GM23248 (cell line): ENCODE results near the gene TM9SF3. TPM values are rescaled to one million over a fixed set of nuclear protein-coding genes. Genes with fewer than 3 reads are reported as not detected.

Source experiments
- DNase-seq: peaks from one replicate; pipeline ENCODE4 v3.0.0-alpha.2; 2015
- H2AFZ ChIP-seq: fragments of 200-600 bp; sonication (generic); 2 replicates; pipeline ENCODE4 v1.6.1; 2016; ENCODE audit warnings: antibody characterized with exemption
- H3F3A ChIP-seq: fragments of 200-600 bp; sonication (generic); 2 replicates; pipeline ENCODE4 v1.6.1; 2016; ENCODE audit warnings: mild to moderate bottlenecking, antibody characterized with exemption, mixed run types; ENCODE audit not compliant: insufficient read depth
- H3K27ac ChIP-seq: fragments of 200-600 bp; sonication (generic); 2 replicates; pipeline ENCODE4 v1.5.1; 2016; ENCODE audit warnings: mild to moderate bottlenecking
- H3K27me3 ChIP-seq: fragments of 200-600 bp; sonication (generic); replicated peaks from 2 replicates; pipeline ENCODE4 v1.6.1; 2016; ENCODE audit warnings: mild to moderate bottlenecking; ENCODE audit not compliant: insufficient read depth
- H3K36me3 ChIP-seq: fragments of 200-600 bp; sonication (generic); 2 replicates; pipeline ENCODE4 v1.6.1; 2016; ENCODE audit warnings: low read depth, mild to moderate bottlenecking
- H3K4me1 ChIP-seq: fragments of 200-600 bp; sonication (generic); 2 replicates; pipeline ENCODE4 v1.6.1; 2016; ENCODE audit warnings: mild to moderate bottlenecking; ENCODE audit not compliant: insufficient read depth
- H3K4me2 ChIP-seq: fragments of 200-600 bp; sonication (generic); one replicate; pipeline ENCODE4 v1.6.1; 2016; ENCODE audit warnings: mild to moderate bottlenecking; ENCODE audit not compliant: unreplicated experiment
- H3K4me3 ChIP-seq: fragments of 200-600 bp; sonication (generic); 2 replicates; pipeline ENCODE4 v1.5.1; 2016; ENCODE audit warnings: mild to moderate bottlenecking
- H3K79me2 ChIP-seq: fragments of 200-600 bp; sonication (generic); 2 replicates; pipeline ENCODE4 v1.6.1; 2016; ENCODE audit warnings: mild to moderate bottlenecking; ENCODE audit not compliant: insufficient read depth
- H3K9ac ChIP-seq: fragments of 200-600 bp; sonication (generic); 2 replicates; pipeline ENCODE4 v1.6.1; 2016; ENCODE audit warnings: mild to moderate bottlenecking
- H3K9me2 ChIP-seq: fragments of 200-600 bp; sonication (generic); 2 replicates; pipeline ENCODE4 v1.6.1; 2016; ENCODE audit warnings: mixed run types, mild to moderate bottlenecking, moderate library complexity; ENCODE audit not compliant: insufficient read depth
- H3K9me3 ChIP-seq: fragments of 200-600 bp; sonication (generic); one replicate; pipeline ENCODE4 v1.6.1; 2017; ENCODE audit warnings: low read depth
- H4K20me1 ChIP-seq: fragments of 200-600 bp; sonication (generic); 2 replicates; pipeline ENCODE4 v1.6.0; 2016; ENCODE audit not compliant: insufficient read depth
- EZH2 ChIP-seq: fragments of 200-600 bp; sonication (generic); IDR thresholded peaks from 2 replicates; pipeline ENCODE4 v1.6.1; 2018; ENCODE audit warnings: antibody characterized with exemption, mild to moderate bottlenecking; ENCODE audit not compliant: insufficient read depth, poor library complexity, severe bottlenecking
- EZH2phosphoT487 ChIP-seq: fragments of 200-600 bp; sonication (generic); IDR thresholded peaks from 2 replicates; pipeline ENCODE4 v1.6.1; 2018; ENCODE audit warnings: antibody characterized with exemption, moderate library complexity, mild to moderate bottlenecking, low read depth; ENCODE audit not compliant: insufficient read depth
- WGBS, 2 experiments: methylation state at CpG; one replicate each; pipeline ENCODE4 v1.1.6; 2015 to 2017; ENCODE audit warnings: low lambda C conversion rate in 2 of 2, low coverage in 1 of 2; ENCODE audit errors: missing lambda C conversion rate in 2 of 2; 5-methylcytosine and 5-hydroxymethylcytosine counted together
- in situ Hi-C: fragments of 300-500 bp; cut with MboI; formaldehyde crosslinking; loops from 2 replicates; pipeline ENCODE4 v1.15.0; 2020
- polyA plus RNA-seq: library from polyadenylated mRNA; unstranded; fragments of >200 nt; fragmentation: Nextera tagmentation; extraction: Ambion mirVana; gene quantifications from 2 replicates; pipeline ENCODE4 v1.2.1, GENCODE V29; 2016
- total RNA-seq: library from RNA; depleted of rRNA; stranded (reverse); fragments of >200 nt; shearing (Covaris generic); gene quantifications from 2 replicates; pipeline ENCODE4 v1.2.3, GENCODE V29; 2014

The TM9SF3 gene
- total and polyA plus RNA-seq, 2 experiments from 2014 or later, result 130 to 175 TPM

DNA sequence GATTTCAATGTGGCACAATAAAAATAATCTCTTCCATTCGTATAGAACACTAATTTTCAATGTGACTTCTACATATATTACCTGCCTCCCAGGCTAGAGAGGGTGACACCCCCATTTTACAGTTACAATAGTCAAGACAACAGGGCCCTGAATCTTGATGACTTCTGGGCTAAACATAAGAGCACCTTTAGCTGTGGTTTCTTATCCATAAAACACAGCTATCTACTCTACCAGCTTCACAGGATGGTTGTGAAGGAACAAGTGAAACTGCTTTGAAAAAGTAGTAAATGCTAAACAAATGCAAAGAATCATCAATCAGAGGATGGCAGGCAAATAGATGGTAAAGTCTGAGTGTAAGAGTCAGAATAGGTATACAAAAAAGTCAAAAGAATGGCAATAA, 69.5 kb downstream of the TM9SF3 start:
- DNase-seq, result no peak
- no peaks in the 10 kb centered on the region for H3K79me2 ChIP-seq
- H4K20me1 ChIP-seq, result no peaks in the 10 kb centered on the region
- peaks cover 42% of the 10 kb centered on the region for H3K36me3 ChIP-seq
- H3K27ac ChIP-seq, result no peak overlapping the region
- H3K27me3 ChIP-seq, result no peaks in the 10 kb centered on the region
- H3K9me2 ChIP-seq, result no peaks in the 10 kb centered on the region
- no peak overlapping the region for H3K4me3 ChIP-seq
- no peaks in the 10 kb centered on the region for H3K9me3 ChIP-seq
- H3K4me2 ChIP-seq, result no peak overlapping the region
- H3F3A ChIP-seq, result peaks cover 42% of the 10 kb centered on the region
- peaks cover 11% of the 10 kb centered on the region; the same call in 1 of the 2 replicates for H3K4me1 ChIP-seq
- TF ChIP-seq EZH2, result no peak
- TF ChIP-seq EZH2phosphoT487, result no peak
- H3K9ac ChIP-seq, result no peak overlapping the region
- H2AFZ ChIP-seq, result no peak overlapping the region
- in situ Hi-C loops, result loop anchor here (10.0 kb wide), 1 partner anchor 122 kb away; no protein-coding TSS in a partner anchor
- WGBS, 2 experiments, result 83 to 88% methylated on average over 1 of the region's 1 CpG

DNA sequence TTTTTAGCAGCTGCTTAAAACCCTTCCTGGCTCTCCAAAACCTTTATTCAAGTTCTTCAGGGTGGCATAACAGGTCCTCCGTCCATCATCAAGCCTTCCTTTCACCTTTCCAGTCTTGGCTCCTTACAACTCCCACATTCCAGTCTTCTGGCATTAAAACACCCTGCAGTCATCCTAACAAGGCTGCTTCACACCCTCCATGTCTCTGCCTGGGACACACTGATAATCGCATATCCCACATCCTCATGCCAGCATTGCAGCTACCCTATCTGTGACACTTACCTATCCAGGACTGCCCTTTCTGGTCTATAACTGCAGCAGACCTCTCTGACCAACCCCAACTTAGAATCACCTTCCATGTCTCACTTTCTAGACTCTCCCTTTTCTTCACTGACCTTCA, 70.5 kb downstream of the TM9SF3 start:
- H3K79me2 ChIP-seq, result no peaks in the 10 kb centered on the region
- H4K20me1 ChIP-seq, result no peaks in the 10 kb centered on the region
- no peak overlapping the region for H3K9ac ChIP-seq
- no peaks in the 10 kb centered on the region for H3K9me2 ChIP-seq
- no peak overlapping the region for H3K4me3 ChIP-seq
- peaks cover 34% of the 10 kb centered on the region for H3K36me3 ChIP-seq
- H3K9me3 ChIP-seq, result no peaks in the 10 kb centered on the region
- peaks cover 42% of the 10 kb centered on the region for H3F3A ChIP-seq
- DNase-seq, result no peak
- H3K27me3 ChIP-seq, result no peaks in the 10 kb centered on the region
- H3K4me1 ChIP-seq, result peaks cover 11% of the 10 kb centered on the region; the same call in 1 of the 2 replicates
- 43 to 52% methylated on average over 2 of the region's 2 CpGs for WGBS, 2 experiments
- H3K27ac ChIP-seq, result no peak overlapping the region
- no peak overlapping the region for H3K4me2 ChIP-seq
- no peak overlapping the region for H2AFZ ChIP-seq
- in situ Hi-C loops, result loop anchor here (10.0 kb wide), 1 partner anchor 122 kb away; no protein-coding TSS in a partner anchor
- TF ChIP-seq EZH2, result no peak
- TF ChIP-seq EZH2phosphoT487, result no peak

DNA sequence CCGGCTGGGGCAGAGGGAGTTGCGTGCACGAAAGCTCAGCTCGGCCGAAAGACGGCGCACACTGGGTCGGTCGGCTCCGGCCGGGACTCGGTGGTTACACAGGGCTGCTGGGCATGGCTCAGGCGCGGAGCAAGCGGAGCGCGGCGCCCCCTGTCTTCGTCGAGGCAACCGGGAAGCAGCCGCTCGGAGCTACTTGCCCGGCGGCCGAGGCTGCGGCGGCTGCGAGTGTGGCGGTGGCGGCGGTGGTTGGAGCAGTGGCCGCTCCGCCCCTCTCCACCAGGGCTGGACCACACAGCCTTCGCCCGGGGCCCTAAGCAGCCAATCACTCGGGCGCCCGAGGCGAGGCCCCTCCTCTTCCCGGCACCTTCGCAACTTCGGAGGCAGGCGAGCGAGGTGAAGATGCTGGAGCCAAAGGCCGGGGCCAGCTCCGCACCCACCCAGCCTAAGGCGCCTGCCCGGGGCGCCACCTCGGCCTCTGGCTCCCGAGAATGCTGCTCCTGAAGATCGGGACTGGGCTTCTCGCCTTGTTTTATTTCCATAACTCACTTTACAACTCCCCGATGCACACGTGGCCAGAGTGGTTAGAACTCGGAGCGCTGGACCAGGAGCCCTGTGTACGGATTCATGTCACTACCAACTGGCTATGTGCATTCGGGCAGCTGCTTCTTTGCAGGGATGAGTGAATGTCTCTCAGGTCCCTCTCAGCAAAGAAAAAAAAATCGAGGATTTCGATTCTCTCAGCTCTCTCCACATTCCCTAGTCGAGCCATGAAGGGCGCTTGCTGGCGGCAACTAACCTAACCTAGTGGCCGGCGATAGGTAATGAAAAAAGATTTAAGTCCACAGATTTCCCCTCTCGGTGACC, 72.9 kb downstream of the TM9SF3 start, which contains the start of gene TLL2:
Gene TLL2, minus strand, starts transcription at position 229 of the 864 bp plus-strand sequence. CDS start 241 bp downstream, outside the sequence.
- Histone ChIP-seq H3K36me3 (0 out of 2 replicates have a peak, but pooled peaks cover 13% of the 10 kb centered on the region), H3K27ac (no peak within 1 kb of the TSS), H3K9me3 (no peaks in the 10 kb centered on the region), H2AFZ (peak within 1 kb of the TSS; percentile 71), H3K9me2 (no peaks in the 10 kb centered on the region), H3K9ac (peak within 1 kb of the TSS; percentile 13; the same call in 1 of the 2 replicates), H3K27me3 (no peaks in the 10 kb centered on the region), H3K79me2 (no peaks in the 10 kb centered on the region), H4K20me1 (no peaks in the 10 kb centered on the region), H3K4me3 (peak within 1 kb of the TSS; percentile 68), H3K4me2 (peak within 1 kb of the TSS; percentile 90), H3F3A (peaks cover 42% of the 10 kb centered on the region), H3K4me1 (peaks cover 16% of the 10 kb centered on the region)
- in situ Hi-C loops, result loop anchor here (10.0 kb wide), 1 partner anchor 119 kb away; no protein-coding TSS in a partner anchor
- no peak for TF ChIP-seq EZH2
- no peak for TF ChIP-seq EZH2phosphoT487
- DNase-seq, result peak; percentile 94
- 2% methylated on average over 56 to 59 of the region's 68 CpGs for WGBS, 2 experiments

DNA sequence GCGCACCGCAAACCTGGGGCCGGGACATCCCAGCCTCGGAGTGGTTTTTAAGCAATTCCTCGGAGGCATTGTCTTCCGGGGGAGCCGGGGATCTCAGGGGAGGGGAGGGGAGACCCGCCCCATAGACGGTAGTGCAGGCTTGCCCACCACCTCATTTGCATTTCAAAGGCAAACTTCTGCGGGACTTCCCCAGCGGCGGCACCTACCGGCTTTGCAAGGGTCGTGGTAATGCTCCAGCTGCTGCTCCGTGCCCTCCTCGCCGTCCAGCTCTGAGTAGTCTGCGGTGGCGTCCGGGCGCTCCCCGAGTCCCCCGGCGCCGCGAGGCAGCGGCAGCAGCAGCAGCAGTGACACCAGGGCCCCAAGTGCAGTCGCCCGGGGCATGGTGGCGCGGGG, 73.5 kb downstream of the TM9SF3 start:
- peak overlapping the region; percentile 13; the same call in 1 of the 2 replicates for H3K9ac ChIP-seq
- 1 to 3% methylated on average over 25 to 31 of the region's 31 CpGs for WGBS, 2 experiments
- H3K36me3 ChIP-seq, result 0 out of 2 replicates have a peak, but pooled peaks cover 11% of the 10 kb centered on the region
- H3K9me3 ChIP-seq, result no peaks in the 10 kb centered on the region
- peaks cover 16% of the 10 kb centered on the region for H3K4me1 ChIP-seq
- TF ChIP-seq EZH2 (no peak), EZH2phosphoT487 (no peak)
- peak overlapping the region; percentile 90 for H3K4me2 ChIP-seq
- no peaks in the 10 kb centered on the region for H3K79me2 ChIP-seq
- in situ Hi-C loops, result loop anchor here (10.0 kb wide), 1 partner anchor 118 kb away; no protein-coding TSS in a partner anchor
- DNase-seq, result no peak
- no peaks in the 10 kb centered on the region for H4K20me1 ChIP-seq
- H3K4me3 ChIP-seq, result peak overlapping the region; percentile 68
- H3F3A ChIP-seq, result peaks cover 40% of the 10 kb centered on the region
- H3K9me2 ChIP-seq, result no peaks in the 10 kb centered on the region
- no peaks in the 10 kb centered on the region for H3K27me3 ChIP-seq
- peak overlapping the region; percentile 71 for H2AFZ ChIP-seq
- no peak overlapping the region for H3K27ac ChIP-seq
